GM21825 (cell line): Measurements from ENCODE around the gene PLEKHA7.
"Not testable (repeated sequence)": the region's sequence is repeated elsewhere in the genome, so short reads cannot be mapped to it uniquely, and the experiment has no call there.

ENCODE experiments used
- ATAC-seq: cut with Tn5 transposase; IDR thresholded peaks from one replicate; pipeline ENCODE4 v1.9.1; 2021; ENCODE audit warnings: mild to moderate bottlenecking, moderate library complexity; ENCODE audit not compliant: unreplicated experiment

PLEKHA7 gene

GRCh38 chr11:16977136-16977993, 36.8 kb downstream of the PLEKHA7 start:
- no peak for ATAC-seq

DNA sequence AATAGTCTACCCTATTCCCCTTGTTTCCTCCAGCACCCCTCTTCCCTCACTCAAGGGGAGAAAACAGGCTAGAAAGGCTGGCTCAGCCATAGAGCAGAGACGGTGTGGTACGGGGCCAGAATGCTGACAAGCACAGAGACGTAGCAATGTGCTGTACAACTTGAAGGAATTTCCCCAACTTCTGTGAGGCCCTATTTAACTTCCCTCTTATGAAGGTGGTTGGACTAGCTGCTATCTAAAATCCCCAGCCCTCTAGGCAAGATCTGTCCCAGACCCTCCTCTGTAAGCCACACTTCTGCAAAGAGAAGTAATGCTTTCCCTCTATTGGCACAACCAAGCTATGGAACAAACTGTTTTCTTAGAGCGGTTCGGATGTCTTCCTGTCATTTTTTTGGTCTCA, 37.8 kb downstream of the PLEKHA7 start:
- ATAC-seq, result no peak

DNA sequence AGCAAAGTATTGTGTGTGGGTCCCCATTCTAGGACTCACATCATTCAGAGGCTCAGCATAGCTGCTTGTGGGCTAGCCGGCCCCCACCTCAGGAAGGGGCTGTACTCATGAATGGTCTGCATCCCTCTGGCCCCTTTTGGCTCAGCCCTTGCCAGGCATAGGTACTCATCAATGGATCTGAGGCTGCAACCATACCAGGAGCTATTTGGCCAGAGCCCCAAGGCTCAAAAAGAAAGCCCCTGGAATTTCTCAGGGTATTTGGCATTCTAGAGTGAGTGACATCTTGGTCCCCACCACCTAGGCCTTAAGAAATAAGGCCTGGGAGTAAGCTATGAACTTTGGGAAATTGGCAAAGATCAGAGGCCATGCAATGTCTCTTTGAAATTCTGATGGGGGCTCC, 38.3 kb downstream of the PLEKHA7 start:
- no peak for ATAC-seq

DNA sequence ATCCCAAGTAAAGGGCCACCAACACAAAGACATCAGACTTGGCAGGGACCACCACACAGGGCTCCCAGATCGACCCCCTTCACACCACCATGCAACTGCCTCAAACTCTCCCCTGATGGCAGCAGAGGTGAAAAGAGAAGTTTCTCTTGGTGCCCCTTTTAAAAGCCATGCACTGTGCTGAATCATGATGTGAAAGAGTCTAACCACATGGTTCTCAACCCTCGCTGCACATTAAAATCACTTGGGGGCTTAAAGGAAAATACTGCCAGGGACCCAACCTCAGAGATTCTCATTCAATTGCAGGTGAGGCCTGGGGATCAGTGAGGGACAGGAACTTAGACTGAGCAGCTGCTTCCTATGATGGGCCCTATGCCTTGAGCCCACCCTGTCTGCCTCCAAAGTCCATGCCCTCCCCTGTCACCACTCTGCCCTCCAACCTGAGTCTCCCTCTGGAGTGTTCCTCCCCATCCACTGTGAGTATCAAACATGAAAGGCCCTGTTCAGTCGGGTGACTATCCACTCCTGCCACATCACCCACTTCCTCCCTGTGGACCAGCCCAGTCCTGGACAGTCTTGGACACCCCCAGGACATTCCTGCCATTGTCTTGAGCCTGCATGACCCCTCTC, 40.8 kb downstream of the PLEKHA7 start:
- no peak for ATAC-seq

DNA sequence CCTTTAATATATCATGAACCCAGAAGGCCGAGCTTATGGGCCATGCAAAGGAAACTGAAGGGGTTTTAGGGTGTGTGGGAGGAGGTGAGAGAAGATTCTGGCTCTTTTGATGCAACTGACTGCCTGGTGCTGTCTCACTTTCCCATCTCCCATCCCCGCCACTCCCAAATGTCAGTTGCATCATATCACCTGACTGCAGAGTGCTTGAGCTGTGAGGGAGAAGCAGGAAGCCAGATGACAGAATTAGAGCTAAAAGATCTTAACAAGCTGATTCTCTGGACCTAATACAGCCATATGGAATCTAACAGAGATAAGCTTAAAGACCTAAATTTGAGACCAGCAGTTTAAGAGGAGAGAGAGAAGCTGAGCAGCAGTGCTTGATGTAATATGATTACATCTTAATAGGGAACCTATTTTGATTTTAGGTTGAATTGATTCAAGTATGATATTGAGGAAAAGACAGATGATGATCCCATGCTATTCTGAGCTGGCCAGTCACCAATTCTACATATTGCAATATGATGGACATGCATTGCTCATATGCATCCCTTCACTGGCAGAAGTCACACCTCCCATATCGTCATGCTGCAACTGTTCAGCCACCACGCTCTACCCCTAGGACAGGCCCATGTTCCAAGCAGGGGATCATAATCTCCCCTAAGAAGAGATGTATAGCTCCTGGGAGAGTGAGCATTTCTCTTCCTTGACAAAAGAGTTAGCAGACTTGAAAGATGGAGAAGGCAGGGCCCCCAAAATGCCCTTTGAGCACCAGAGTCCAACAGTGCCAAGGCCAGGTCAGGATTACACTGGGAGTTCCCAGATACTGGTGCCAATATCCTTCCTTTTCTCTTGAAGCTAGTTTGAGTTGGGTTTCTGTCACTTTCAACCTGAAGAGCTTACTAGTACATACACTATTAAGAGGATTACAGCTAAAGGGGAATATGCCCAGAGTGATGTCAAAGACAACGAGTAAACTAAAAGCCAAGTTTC, 44.9 kb downstream of the PLEKHA7 start:
- no peak for ATAC-seq

DNA sequence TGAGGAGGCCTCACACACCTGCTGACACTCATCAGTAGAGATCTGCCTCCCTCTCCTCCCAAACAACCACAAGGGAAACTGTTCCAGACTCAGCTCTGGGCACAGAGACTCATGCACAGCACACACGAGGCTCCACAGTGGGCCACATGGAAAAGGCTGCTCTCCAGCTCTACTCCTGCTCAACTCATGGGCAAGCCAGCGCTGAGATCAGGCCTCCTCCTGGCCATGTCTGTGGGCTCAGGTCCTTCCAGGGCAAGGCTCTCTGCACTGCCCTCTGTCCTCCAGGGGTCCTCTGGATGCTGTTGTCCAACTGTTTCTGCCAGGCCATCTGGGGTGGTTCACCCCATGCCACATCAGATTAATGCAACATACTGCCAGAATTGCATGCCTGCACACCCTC, 46.0 kb downstream of the PLEKHA7 start:
- no peak for ATAC-seq

GRCh38 chr11:16966930-16967671, 47.1 kb downstream of the PLEKHA7 start:
- no peak for ATAC-seq

- no peak for ATAC-seq
These were observed 49.7 kb downstream of the PLEKHA7 start for GRCh38 chr11:16964501-16964900.

DNA sequence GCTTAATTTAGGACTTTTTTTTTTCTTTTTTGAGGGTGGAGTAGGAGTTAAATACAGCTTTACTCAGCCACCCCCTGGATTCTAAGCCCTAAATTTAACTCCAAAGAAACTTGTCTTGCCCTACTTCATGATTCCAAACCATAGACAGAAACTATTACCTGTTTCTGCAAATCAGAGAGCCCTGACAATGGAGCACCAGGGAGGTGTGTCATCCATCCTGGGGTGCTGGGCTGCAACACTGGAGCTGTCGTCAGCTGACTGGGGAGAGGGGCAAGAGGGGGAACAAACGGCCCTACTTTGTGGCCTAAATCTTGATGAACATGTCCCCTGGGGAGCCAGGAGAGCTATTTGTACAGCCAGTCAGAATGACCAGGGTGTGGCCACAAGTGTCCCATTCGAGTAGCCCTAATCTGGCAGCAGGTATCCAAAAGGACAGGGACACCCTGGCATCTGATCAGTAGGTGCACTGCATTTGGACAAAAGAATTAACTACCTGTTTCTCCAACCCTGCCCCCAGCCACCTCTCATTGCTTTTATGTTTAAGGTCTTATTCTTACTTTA, 50.8 kb downstream of the PLEKHA7 start:
- no peak for ATAC-seq

DNA sequence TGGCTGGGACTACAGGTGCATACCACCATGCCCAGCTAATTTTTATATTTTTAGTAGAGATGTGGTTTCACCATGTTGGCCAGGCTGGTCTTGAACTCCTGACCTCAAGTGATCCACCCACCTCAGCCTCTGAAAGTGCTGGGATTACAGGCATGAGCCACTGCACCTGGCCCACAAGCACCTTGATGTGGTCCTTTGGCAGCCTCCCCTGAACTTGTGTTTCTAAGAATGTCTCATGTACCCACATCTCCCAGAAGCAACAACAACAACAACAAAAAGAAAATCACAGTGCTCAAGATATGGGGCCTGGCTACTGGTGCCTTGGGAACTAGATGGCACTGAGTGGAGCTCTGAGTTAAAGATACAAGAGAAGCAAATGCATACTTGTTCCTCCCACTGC, 51.6 kb downstream of the PLEKHA7 start:
- ATAC-seq, result not testable (repeated sequence)

DNA sequence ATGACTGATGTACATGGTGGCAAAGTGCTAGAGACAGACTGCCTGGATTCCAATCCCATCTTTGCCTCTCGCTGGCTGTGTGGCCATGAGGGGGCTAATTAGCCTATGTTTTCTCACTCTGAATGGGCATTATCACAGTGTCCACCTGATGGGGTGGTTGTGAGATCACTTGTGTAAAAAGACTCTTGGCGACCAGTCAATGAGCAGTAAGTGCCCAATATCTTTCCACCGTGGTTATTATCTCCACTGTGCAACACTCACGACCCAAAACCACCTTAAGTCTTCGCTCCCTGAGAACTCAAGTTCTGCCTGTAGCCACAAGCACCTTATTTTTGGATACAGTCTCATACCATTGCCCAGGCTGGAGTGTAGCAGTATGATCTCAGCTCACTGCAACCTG, 52.1 kb downstream of the PLEKHA7 start:
- ATAC-seq, result no peak

DNA sequence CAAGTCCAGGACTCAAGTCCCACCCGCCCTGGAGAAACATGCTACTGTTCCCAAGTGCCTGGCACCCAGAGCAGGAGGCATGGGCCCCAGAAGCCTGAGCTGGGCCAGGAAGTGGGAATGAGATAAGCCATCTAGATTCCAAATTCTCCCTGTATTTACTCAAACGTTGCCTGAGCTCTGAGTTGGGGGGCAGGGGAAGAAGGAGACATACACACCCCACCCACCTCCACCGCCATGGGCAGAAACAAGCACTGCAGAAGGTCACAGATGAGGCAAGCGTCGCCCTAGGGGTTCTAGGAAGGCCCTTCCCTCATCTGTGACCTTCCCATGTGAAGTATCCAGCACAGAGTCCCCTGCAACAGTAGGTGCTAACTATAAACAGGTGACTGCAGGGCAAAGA, 54.0 kb downstream of the PLEKHA7 start:
- no peak for ATAC-seq

DNA sequence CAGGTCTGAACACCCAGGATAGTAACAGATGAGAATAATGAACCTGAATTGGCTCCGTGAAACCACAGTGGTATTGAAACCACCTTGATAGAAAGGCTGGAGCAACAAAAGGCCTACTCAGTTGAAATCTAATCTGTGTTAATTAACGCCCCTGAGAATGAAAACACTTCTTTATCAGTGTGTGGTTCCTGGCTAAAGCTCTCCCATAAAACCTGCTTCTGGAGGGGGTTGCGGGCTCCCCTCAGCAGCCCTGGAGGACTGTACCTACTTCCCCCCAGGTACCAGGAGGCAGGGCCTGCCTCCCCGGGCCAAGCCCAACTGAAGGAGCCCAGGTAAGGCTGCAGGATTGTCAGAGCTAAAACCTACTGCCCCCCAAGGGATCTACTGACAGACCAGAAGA, 54.6 kb downstream of the PLEKHA7 start:
- ATAC-seq, result no peak

GRCh38 chr11:16958833-16959232, 55.4 kb downstream of the PLEKHA7 start:
- no peak for ATAC-seq

DNA sequence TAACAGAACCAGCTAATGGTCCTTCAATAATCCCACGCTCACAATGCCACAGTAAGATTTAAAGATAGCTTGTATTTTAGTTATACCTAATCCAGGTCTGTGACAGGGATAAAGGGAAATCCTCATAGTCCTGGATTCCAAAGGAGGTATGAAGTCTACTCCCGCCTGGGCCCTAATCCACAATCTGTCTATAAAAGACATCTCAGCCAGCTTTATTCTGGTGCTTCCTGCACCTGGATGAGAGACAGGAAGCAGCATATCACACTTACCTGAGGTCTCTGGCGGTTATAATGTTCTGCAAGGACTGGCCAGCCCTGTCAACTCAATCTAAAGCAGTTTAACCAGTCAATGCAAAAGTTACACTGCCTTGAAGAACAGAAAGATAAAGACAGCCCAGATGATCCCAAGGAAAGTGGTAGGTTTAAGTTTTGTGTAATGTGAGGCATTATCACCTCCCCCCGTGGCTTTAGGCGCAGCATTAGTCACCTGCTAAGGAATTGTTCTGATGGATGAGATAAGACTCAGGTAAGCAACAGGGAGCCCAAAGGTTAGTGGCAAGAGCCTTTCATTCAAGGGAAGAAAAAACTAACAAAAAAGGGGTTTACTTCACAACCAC, 57.6 kb downstream of the PLEKHA7 start:
- ATAC-seq, result no peak

DNA sequence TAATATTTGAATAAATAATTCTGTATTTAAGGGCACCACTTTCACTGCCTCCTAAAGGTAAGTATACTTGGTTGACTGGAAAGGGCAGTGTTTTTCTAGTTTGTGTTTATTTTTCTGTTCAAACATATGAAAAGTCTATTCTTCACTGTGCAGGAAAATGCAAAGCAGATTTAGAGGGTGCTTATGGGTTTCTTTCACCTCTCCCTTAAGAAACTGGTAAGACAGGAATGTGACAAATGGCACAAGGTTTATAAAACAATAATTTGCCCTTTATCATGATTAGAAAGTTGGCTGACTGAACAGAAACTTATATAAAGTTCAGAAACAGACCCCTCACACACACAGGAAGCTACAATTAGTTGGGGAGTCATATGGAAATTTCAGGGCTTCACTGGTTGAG, 60.6 kb downstream of the PLEKHA7 start:
- ATAC-seq, result no peak

GRCh38 chr11:16946477-16947282, 67.5 kb downstream of the PLEKHA7 start:
- ATAC-seq, result peak; percentile 67

GRCh38 chr11:16945671-16946469, 68.3 kb downstream of the PLEKHA7 start:
- ATAC-seq, result peak; percentile 84
